ENCODE data around the gene COL9A2.

DNA sequence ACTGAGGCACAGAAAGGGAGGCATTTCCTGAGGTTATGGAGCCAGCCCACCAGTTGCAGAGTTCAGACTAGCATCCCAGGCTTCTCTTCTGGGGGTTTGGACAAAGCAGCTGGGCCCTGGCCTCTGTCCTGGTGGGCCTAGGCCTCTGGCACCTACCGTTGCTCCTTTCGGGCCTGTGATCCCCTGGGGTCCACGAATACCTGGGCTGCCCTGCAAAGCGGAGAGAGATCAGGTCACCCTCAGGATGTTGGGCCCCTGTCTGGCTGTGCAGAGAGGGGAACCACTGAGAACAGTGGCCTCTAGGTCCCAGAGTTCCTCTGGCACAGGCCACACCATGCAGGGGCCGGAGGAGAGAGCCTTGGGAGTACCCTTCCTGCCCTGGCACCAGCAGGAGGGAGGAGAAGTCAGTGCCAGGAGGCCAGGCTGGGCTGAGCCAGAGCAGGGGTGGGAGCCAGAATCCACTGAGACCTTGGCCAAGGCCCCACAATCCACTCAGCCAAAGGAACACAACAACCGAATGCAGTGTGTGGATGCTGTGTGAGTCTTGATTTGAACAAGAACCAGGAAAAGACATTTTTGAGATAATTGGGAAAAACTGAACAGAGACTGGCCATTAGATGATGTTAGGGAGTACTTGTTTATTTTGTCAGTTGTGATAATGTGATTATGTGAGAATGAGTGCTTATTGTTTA lies 8.9 kb downstream of the COL9A2 start:
- TF ChIP-seq TAF1 (IDR thresholded peaks at IDR 0.05; ENCODE audit: low read depth, low read length) (no peak), POLR2A (IDR thresholded peaks at IDR 0.05; ENCODE audit: low read depth, low read length) (no peak), POLR2AphosphoS5 (IDR thresholded peaks at IDR 0.05; ENCODE audit: low read depth, low read length) (no peak), POU2F2 (IDR thresholded peaks at IDR 0.05; ENCODE audit: low read depth, low read length) (no peak), SPI1 (IDR thresholded peaks at IDR 0.05; ENCODE audit: low read depth, low read length) (no peak), PAX5 (IDR thresholded peaks at IDR 0.05; ENCODE audit: insufficient read depth, low read length, severe bottlenecking) (no peak)

Data from GM12891 (cell line).